CD14-positive monocyte (primary cell): ENCODE measurements around the gene ASS1. TPM values are rescaled to one million over a fixed set of nuclear protein-coding genes. Genes with fewer than 3 reads are reported as not detected.
A peak's percentile ranks its signal among the peaks of the same experiment; 100 is the strongest.

Source experiments
- DNase-seq, 3 donors: peaks; one replicate each; pipeline ENCODE4 v3.0.0-alpha.2; 2011 to 2022
- H2AFZ ChIP-seq: 2 replicates; pipeline ENCODE4 v1.6.0; 2012; ENCODE audit warnings: mild to moderate bottlenecking, low read depth, low read length, inconsistent platforms; ENCODE audit not compliant: insufficient read depth, poor library complexity, severe bottlenecking
- H3K27ac ChIP-seq, 2 donors: 1 replicate in 1 of 2; 2 replicates in 1 of 2; pipeline ENCODE4 v1.5.1; 2012 to 2013; ENCODE audit warnings: low read length in 2 of 2, control low read depth in 1 of 2, inconsistent platforms in 1 of 2, low read depth in 1 of 2, mild to moderate bottlenecking in 1 of 2
- H3K27me3 ChIP-seq, 2 donors: one replicate each; pipeline versions ENCODE4 v1.6.0 to v1.6.1; 2011 to 2013; ENCODE audit warnings: low read length in 2 of 2; ENCODE audit not compliant: control insufficient read depth in 2 of 2, insufficient read depth in 2 of 2
- H3K36me3 ChIP-seq, 2 donors: replicated peaks in 1 of 2; 1 replicate in 1 of 2; 2 replicates in 1 of 2; pipeline versions ENCODE4 v1.5.1 to v1.6.1; 2012 to 2013; ENCODE audit warnings: low read length in 2 of 2, control low read depth in 1 of 2, inconsistent platforms in 1 of 2, mild to moderate bottlenecking in 1 of 2; ENCODE audit not compliant: insufficient read depth in 2 of 2, control insufficient read depth in 1 of 2
- H3K4me1 ChIP-seq, 2 donors: 1 replicate in 1 of 2; 2 replicates in 1 of 2; pipeline versions ENCODE4 v1.5.1 to v1.6.1; 2012 to 2013; ENCODE audit warnings: low read length in 2 of 2, control low read depth in 1 of 2, inconsistent platforms in 1 of 2, mild to moderate bottlenecking in 1 of 2, moderate library complexity in 1 of 2; ENCODE audit not compliant: insufficient read depth in 2 of 2, control insufficient read depth in 1 of 2
- H3K4me2 ChIP-seq: replicated peaks from 2 replicates; pipeline ENCODE3; 2012; ENCODE audit warnings: low read length, moderate library complexity, mild to moderate bottlenecking; ENCODE audit not compliant: poor library complexity, severe bottlenecking; ENCODE audit errors: extremely low read depth
- H3K4me3 ChIP-seq, 3 experiments: fragments of 200-600 bp in 1 of 3; sonication (generic) in 1 of 3; replicated peaks in 1 of 3; 1 replicate in 2 of 3; 2 replicates in 1 of 3; pipeline ENCODE4 v1.5.1; 2011 to 2013; ENCODE audit warnings: low read length in 3 of 3, mild to moderate bottlenecking in 3 of 3, control low read depth in 2 of 3, low read depth in 2 of 3, inconsistent platforms in 1 of 3, moderate library complexity in 1 of 3
- H3K79me2 ChIP-seq: 2 replicates; pipeline ENCODE4 v1.6.0; 2012; ENCODE audit warnings: mild to moderate bottlenecking, control low read depth, inconsistent platforms, low read length, moderate library complexity; ENCODE audit not compliant: insufficient read depth
- H3K9ac ChIP-seq: 2 replicates; pipeline ENCODE4 v1.6.0; 2017; ENCODE audit warnings: low read length, mild to moderate bottlenecking; ENCODE audit not compliant: insufficient read depth, poor library complexity, severe bottlenecking
- H3K9me3 ChIP-seq, 2 donors: replicated peaks in 1 of 2; 1 replicate in 1 of 2; 2 replicates in 1 of 2; pipeline versions ENCODE4 v1.5.1 to v1.6.1; 2012 to 2013; ENCODE audit warnings: low read length in 2 of 2, control low read depth in 1 of 2; ENCODE audit not compliant: control insufficient read depth in 1 of 2, insufficient read depth in 1 of 2
- H4K20me1 ChIP-seq: 2 replicates; pipeline ENCODE4 v1.6.0; 2012; ENCODE audit warnings: mild to moderate bottlenecking, low read length, control low read depth, moderate library complexity; ENCODE audit not compliant: insufficient read depth
- H3K27ac Mint-ChIP-seq, 7 donors: one replicate each; pipeline ENCODE4 v1.8.0; 2020; ENCODE audit warnings: mild to moderate bottlenecking in 7 of 7, mixed read lengths in 7 of 7, moderate library complexity in 6 of 7, inconsistent platforms in 2 of 7
- H3K27me3 Mint-ChIP-seq, 3 donors: one replicate each; pipeline ENCODE4 v1.8.0; 2021 to 2022; ENCODE audit warnings: low read depth in 3 of 3, mild to moderate bottlenecking in 3 of 3, mixed read lengths in 3 of 3, moderate library complexity in 3 of 3, inconsistent platforms in 1 of 3
- H3K36me3 Mint-ChIP-seq, 2 donors: one replicate each; pipeline ENCODE4 v1.8.0; 2020; ENCODE audit warnings: mixed read lengths in 2 of 2, inconsistent platforms in 1 of 2, mild to moderate bottlenecking in 1 of 2
- H3K4me1 Mint-ChIP-seq: one replicate; pipeline ENCODE4 v1.8.0; 2020; ENCODE audit warnings: mild to moderate bottlenecking, mixed read lengths
- H3K4me3 Mint-ChIP-seq, 2 donors: one replicate each; pipeline ENCODE4 v1.8.0; 2020; ENCODE audit warnings: mild to moderate bottlenecking in 2 of 2, mixed read lengths in 2 of 2, moderate library complexity in 1 of 2
- H3K9me3 Mint-ChIP-seq, 7 donors: one replicate each; pipeline ENCODE4 v1.8.0; 2020 to 2022; ENCODE audit warnings: mixed read lengths in 7 of 7, mild to moderate bottlenecking in 6 of 7, moderate library complexity in 6 of 7, inconsistent platforms in 2 of 7
- CTCF ChIP-seq: fragments of 200-600 bp; IDR thresholded peaks from one replicate; pipeline ENCODE4 v1.8.0; 2022; ENCODE audit warnings: antibody characterized with exemption, mild to moderate bottlenecking
- WGBS: methylation state at CpG from one replicate; pipeline ENCODE4 v1.1.5; 2013; ENCODE audit warnings: missing lambda C conversion rate; ENCODE audit not compliant: insufficient coverage; 5-methylcytosine and 5-hydroxymethylcytosine counted together
- intact Hi-C, 2 donors: fragments of 100-400 bp; cut with micrococcal nuclease; formaldehyde crosslinking; loops; one replicate each; pipeline versions ENCODE4 v1.15.0 to v1.15.1; 2023
- polyA plus RNA-seq, 3 donors: library from polyadenylated mRNA; depleted of rRNA in 1 of 3; unstranded in 2 of 3; stranded (reverse) in 1 of 3; fragments of 300-500 nt in 2 of 3; fragments of >200 nt in 1 of 3; fragmentation: Illumina TruSeq in 2 of 3; gene quantifications; 1 replicate in 2 of 3; 2 replicates in 1 of 3; pipeline ENCODE4 v1.2.3, GENCODE V29; 2012 to 2021

Gene ASS1
- polyA plus RNA-seq, 3 donors: not detected

DNA sequence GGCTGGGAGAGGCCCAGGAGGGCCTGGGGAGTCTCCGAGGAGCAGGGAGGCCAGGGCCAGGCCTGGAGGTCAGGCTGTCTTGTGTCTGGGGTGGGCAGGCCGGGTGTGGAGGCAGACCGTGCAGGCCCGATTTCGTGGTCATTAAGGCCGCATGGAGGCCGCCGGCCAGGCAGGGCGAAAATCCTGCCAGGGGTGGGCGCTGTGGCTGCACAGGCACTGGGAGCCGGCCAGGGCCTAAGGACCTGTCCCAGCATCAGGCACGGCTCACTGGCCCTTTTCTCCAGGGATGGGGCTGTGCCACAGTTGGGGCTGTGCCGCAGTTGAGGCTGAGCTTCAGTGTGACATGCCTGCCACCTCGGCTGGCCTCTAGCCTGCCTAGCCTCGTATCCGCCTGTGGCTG, 35.9 kb downstream of the ASS1 start:
- no peaks in the 10 kb centered on the region for H3K4me1 Mint-ChIP-seq
- H3K4me1 ChIP-seq: no peaks in the 10 kb centered on the region
- DNase-seq: no peak
- peaks cover 2 to 23% of the 10 kb centered on the region in 2 donors for H3K27me3 ChIP-seq
- H3K36me3 ChIP-seq: no peaks in the 10 kb centered on the region
- no peaks in the 10 kb centered on the region for H3K9me3 ChIP-seq
- H4K20me1 ChIP-seq: no peaks in the 10 kb centered on the region
- no peak overlapping the region for H3K27ac Mint-ChIP-seq
- H3K4me3 ChIP-seq: no peak overlapping the region
- no peak overlapping the region for H2AFZ ChIP-seq
- no peaks in the 10 kb centered on the region for H3K36me3 Mint-ChIP-seq
- no peak overlapping the region for H3K4me2 ChIP-seq
- H3K4me3 Mint-ChIP-seq: no peak overlapping the region
- no peak overlapping the region for H3K27ac ChIP-seq
- no peak overlapping the region for H3K9ac ChIP-seq
- WGBS: 88% methylated on average over 14 of the region's 16 CpGs
- peaks cover 21 to 38% (median 26%) of the 10 kb centered on the region in 3 donors for H3K27me3 Mint-ChIP-seq
- TF ChIP-seq CTCF: no peak
- H3K79me2 ChIP-seq: no peaks in the 10 kb centered on the region
- intact Hi-C loops: no loop called here
- H3K9me3 Mint-ChIP-seq: no peaks in the 10 kb centered on the region

GRCh38 chr9:130482463-130482862, 37.7 kb downstream of the ASS1 start:
- no peak for TF ChIP-seq CTCF
- no peaks in the 10 kb centered on the region for H3K36me3 Mint-ChIP-seq
- H2AFZ ChIP-seq: no peak overlapping the region

More at GRCh38 chr9:130482463-130482862, 37.7 kb downstream of the ASS1 start:
- intact Hi-C loops: no loop called here
- Mint-ChIP-seq H3K27me3 (peaks cover 21 to 41% (median 32%) of the 10 kb centered on the region in 3 donors), H3K4me1 (peaks cover 1% of the 10 kb centered on the region), H3K4me3 (peak overlapping the region in 1 of 2 donors; percentile 9), H3K27ac (no peak overlapping the region), H3K9me3 (no peaks in the 10 kb centered on the region)
- no peaks in the 10 kb centered on the region for H3K9me3 ChIP-seq
- no peaks in the 10 kb centered on the region for H3K79me2 ChIP-seq
- H4K20me1 ChIP-seq: no peaks in the 10 kb centered on the region
- no peak overlapping the region for H3K4me3 ChIP-seq
- DNase-seq: no peak
- 77% methylated on average over 5 of the region's 5 CpGs for WGBS
- H3K36me3 ChIP-seq: no peaks in the 10 kb centered on the region
- no peak overlapping the region for H3K27ac ChIP-seq
- H3K4me1 ChIP-seq: no peaks in the 10 kb centered on the region
- no peak overlapping the region for H3K9ac ChIP-seq
- no peak overlapping the region for H3K4me2 ChIP-seq
- H3K27me3 ChIP-seq: peaks cover 2 to 23% of the 10 kb centered on the region in 2 donors
